ENCODE data around the gene PTK7. TPM values are rescaled to one million over a fixed set of nuclear protein-coding genes. Genes with fewer than 3 reads are reported as not detected.

Gene PTK7
- 35.7 TPM for polyA plus RNA-seq
- long read RNA-seq, donor 1, full-length matches to known transcripts = 6 of 14 reads
- long read RNA-seq, donor 1, partial matches to known transcripts = 8 of 14 reads
- long read RNA-seq, donor 1, other reads (novel, unspliced or antisense) = 0 of 14 reads
- long read RNA-seq, donor 2, full-length matches to known transcripts = 4 of 21 reads
- long read RNA-seq, donor 2, partial matches to known transcripts = 17 of 21 reads
- long read RNA-seq, donor 2, other reads (novel, unspliced or antisense) = 0 of 21 reads
- long read RNA-seq, donor 3, full-length matches to known transcripts = 3 of 3 reads
- long read RNA-seq, donor 3, partial matches to known transcripts = 0 of 3 reads
- long read RNA-seq, donor 3, other reads (novel, unspliced or antisense) = 0 of 3 reads
- long read RNA-seq, donor 4, full-length matches to known transcripts = 1 of 1 reads
- long read RNA-seq, donor 4, partial matches to known transcripts = 0 of 1 reads
- long read RNA-seq, donor 4, other reads (novel, unspliced or antisense) = 0 of 1 reads
- long read RNA-seq, donor 5, full-length matches to known transcripts = 8 of 8 reads
- long read RNA-seq, donor 5, partial matches to known transcripts = 0 of 8 reads
- long read RNA-seq, donor 5, other reads (novel, unspliced or antisense) = 0 of 8 reads
- long read RNA-seq, donor 6, full-length matches to known transcripts = 6 of 6 reads
- long read RNA-seq, donor 6, partial matches to known transcripts = 0 of 6 reads
- long read RNA-seq, donor 6, other reads (novel, unspliced or antisense) = 0 of 6 reads
- long read RNA-seq, donor 7, partial matches to known transcripts = 0 of 1 reads
- long read RNA-seq, donor 7, other reads (novel, unspliced or antisense) = 0 of 1 reads
- long read RNA-seq, donor 8, partial matches to known transcripts = 0 of 4 reads
- long read RNA-seq, donor 8, other reads (novel, unspliced or antisense) = 0 of 4 reads
- long read RNA-seq, donor 9, partial matches to known transcripts = 5 of 7 reads
- long read RNA-seq, donor 9, other reads (novel, unspliced or antisense) = 0 of 7 reads
- long read RNA-seq, donor 10, full-length matches to known transcripts = 4 of 4 reads
- long read RNA-seq, donor 10, partial matches to known transcripts = 0 of 4 reads
- long read RNA-seq, donor 10, other reads (novel, unspliced or antisense) = 0 of 4 reads
- long read RNA-seq, donor 11, partial matches to known transcripts = 0 of 1 reads
- long read RNA-seq, donor 11, other reads (novel, unspliced or antisense) = 0 of 1 reads

DNA sequence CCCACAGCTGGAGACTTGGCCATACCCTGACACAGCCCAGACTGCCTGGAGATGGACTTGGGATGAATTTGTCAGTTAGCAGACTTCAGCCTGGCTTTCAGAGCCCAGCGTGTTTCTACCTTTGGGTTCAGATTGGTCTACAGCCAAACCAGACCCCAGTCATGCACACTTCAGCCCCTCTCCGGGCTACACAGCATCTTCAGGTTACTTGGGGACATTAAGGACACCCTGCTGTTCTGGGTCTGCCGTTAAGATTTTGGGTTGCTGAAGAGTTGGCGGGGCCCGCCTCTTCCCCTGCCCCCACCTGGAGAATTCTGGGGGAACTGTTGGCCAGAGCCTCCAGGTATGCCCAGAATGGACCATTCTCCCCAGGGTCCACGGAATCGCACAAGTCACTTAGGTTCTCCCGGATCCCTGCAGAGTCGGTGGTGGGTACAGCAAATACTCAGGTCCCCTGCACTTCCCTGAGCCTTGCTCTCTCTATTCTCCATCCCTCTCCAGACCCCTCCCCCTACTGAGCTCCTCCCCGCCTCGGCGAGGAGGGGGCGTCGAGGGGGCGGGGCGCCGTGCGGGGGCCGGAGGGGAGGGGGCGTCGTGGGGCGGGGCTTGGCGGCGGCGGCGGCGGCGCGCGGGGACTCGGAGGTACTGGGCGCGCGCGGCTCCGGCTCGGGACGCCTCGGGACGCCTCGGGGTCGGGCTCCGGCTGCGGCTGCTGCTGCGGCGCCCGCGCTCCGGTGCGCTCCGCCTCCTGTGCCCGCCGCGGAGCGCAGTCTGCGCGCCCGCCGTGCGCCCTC, at the start of gene PTK7:
PTK7 (plus strand) TSS at position 645 of the 794 bp plus-strand sequence. CDS start 175 bp downstream, outside the sequence.
- peak in 1 of 2 donors; percentile 66 for DNase-seq

DNA sequence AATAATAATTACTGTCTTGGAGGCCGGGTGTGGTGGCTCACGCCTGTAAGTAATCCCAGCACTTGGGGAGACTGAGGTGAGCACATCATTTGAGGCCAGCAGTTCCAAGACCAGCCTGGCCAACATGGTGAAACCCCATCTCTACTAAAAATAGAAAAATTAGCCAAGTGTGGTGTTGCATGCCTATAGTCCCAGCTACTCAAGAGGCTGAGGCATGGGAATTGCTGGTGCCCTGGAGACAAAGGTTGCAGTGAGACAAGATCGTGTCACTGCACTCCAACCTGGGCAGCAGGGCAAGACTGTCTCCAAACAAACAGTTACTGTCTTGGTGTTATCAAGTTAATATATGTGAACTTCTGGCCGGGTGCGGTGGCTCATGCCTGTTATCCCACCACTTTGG, 49.7 kb upstream of the PTK7 start:
- no peak overlapping the region for H3K4me3 ChIP-seq (ENCODE audit: low read length)
- no peak overlapping the region for H3K27ac ChIP-seq (ENCODE audit: low read length)
- no peak for DNase-seq
- WGBS (ENCODE audit: insufficient coverage, low lambda C conversion rate) = no CpG with 5 or more reads among the region's 5 CpGs
- peaks cover 3% of the 10 kb centered on the region for H3K4me1 ChIP-seq (ENCODE audit: control insufficient read depth, insufficient read depth, low read length)
- peaks cover 56% of the 10 kb centered on the region for H3K36me3 ChIP-seq (ENCODE audit: control insufficient read depth, insufficient read depth, low read length)
- no peaks in the 10 kb centered on the region for H3K27me3 ChIP-seq (ENCODE audit: control insufficient read depth, insufficient read depth, low read length)
- no peaks in the 10 kb centered on the region for H3K9me3 ChIP-seq (ENCODE audit: control insufficient read depth, low read depth, low read length)

More for the DNA sequence above, at the start of gene PTK7:
- Histone ChIP-seq H3K4me3 (ENCODE audit: low read length) (peak within 1 kb of the TSS; percentile 91), H3K36me3 (ENCODE audit: control insufficient read depth, insufficient read depth, low read length) (peaks cover 37% of the 10 kb centered on the region), H3K27ac (ENCODE audit: low read length) (peak within 1 kb of the TSS; percentile 75), H3K4me1 (ENCODE audit: control insufficient read depth, insufficient read depth, low read length) (peaks cover 21% of the 10 kb centered on the region), H3K27me3 (ENCODE audit: control insufficient read depth, insufficient read depth, low read length) (no peaks in the 10 kb centered on the region), H3K9me3 (ENCODE audit: control insufficient read depth, low read depth, low read length) (peaks cover 4% of the 10 kb centered on the region)
- WGBS (ENCODE audit: insufficient coverage, low lambda C conversion rate) = no CpG with 5 or more reads among the region's 60 CpGs

DNA sequence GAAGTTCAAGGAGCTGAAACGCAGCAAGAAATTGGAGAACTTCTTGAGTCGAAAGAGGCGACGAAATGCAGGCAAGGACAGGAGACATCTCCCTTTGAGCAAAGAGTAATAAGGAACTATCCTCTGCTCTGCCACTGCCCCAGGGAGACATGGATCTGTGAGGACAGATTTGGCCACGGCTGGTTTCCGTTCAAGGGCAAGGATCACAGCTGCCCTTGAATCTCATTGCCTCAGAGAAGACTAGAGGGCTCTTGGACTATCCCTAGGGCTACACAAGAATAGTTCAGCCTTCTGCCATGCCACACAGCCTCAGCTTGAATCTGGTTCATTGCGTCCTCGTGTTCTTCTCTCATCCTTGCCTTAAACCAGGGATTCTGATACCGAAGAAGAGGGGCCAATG, 47.0 kb upstream of the PTK7 start:
- Histone ChIP-seq H3K9me3 (ENCODE audit: control insufficient read depth, low read depth, low read length) (no peaks in the 10 kb centered on the region), H3K4me1 (ENCODE audit: control insufficient read depth, insufficient read depth, low read length) (peaks cover 1% of the 10 kb centered on the region), H3K4me3 (ENCODE audit: low read length) (no peak overlapping the region), H3K27me3 (ENCODE audit: control insufficient read depth, insufficient read depth, low read length) (no peaks in the 10 kb centered on the region), H3K36me3 (ENCODE audit: control insufficient read depth, insufficient read depth, low read length) (peaks cover 74% of the 10 kb centered on the region), H3K27ac (ENCODE audit: low read length) (no peak overlapping the region)
- no peak for DNase-seq
- no CpG with 5 or more reads among the region's 9 CpGs for WGBS (ENCODE audit: insufficient coverage, low lambda C conversion rate)

DNA sequence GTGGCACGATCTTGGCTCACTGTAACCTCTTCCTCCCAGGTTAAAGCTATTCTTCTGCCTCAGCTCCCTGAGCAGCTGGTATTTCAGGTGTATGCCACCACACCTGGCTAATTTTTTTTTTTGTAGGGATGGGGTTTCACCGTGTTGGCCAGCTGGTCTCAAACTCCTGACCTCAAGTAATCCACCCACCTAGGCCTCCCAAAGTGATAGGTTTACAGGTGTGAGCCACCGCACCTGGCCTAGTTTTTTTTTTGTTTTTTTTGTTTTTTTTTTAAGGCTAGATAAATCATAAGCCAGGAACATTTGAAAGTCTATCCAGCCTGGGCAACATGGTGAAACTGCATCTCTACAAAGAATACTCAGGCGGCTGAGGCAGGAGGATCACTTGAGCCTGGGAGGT, 43.8 kb upstream of the PTK7 start:
- H3K9me3 ChIP-seq (ENCODE audit: control insufficient read depth, low read depth, low read length) = no peaks in the 10 kb centered on the region
- H3K27me3 ChIP-seq (ENCODE audit: control insufficient read depth, insufficient read depth, low read length) = no peaks in the 10 kb centered on the region
- no peak for DNase-seq
- H3K36me3 ChIP-seq (ENCODE audit: control insufficient read depth, insufficient read depth, low read length) = peaks cover 69% of the 10 kb centered on the region
- H3K27ac ChIP-seq (ENCODE audit: low read length) = no peak overlapping the region
- 100% methylated on average over 1 of the region's 4 CpGs for WGBS (ENCODE audit: insufficient coverage, low lambda C conversion rate)
- peaks cover 22% of the 10 kb centered on the region for H3K4me1 ChIP-seq (ENCODE audit: control insufficient read depth, insufficient read depth, low read length)
- H3K4me3 ChIP-seq (ENCODE audit: low read length) = no peak overlapping the region

GRCh38 chr6:43033496-43034189, 42.5 kb upstream of the PTK7 start:
- DNase-seq = no peak
- peak overlapping the region; percentile 65 for H3K27ac ChIP-seq (ENCODE audit: low read length)
- H3K36me3 ChIP-seq (ENCODE audit: control insufficient read depth, insufficient read depth, low read length) = peaks cover 72% of the 10 kb centered on the region
- no peaks in the 10 kb centered on the region for H3K27me3 ChIP-seq (ENCODE audit: control insufficient read depth, insufficient read depth, low read length)
- H3K4me3 ChIP-seq (ENCODE audit: low read length) = no peak overlapping the region
- peaks cover 22% of the 10 kb centered on the region for H3K4me1 ChIP-seq (ENCODE audit: control insufficient read depth, insufficient read depth, low read length)
- WGBS (ENCODE audit: insufficient coverage, low lambda C conversion rate) = no CpG with 5 or more reads among the region's 2 CpGs
- H3K9me3 ChIP-seq (ENCODE audit: control insufficient read depth, low read depth, low read length) = no peaks in the 10 kb centered on the region

- H3K9me3 ChIP-seq (ENCODE audit: control insufficient read depth, low read depth, low read length) = no peaks in the 10 kb centered on the region
- peak in 1 of 2 donors; percentile 74 for DNase-seq
- H3K27me3 ChIP-seq (ENCODE audit: control insufficient read depth, insufficient read depth, low read length) = no peaks in the 10 kb centered on the region
- WGBS (ENCODE audit: insufficient coverage, low lambda C conversion rate) = no CpG with 5 or more reads among the region's 2 CpGs
- peak overlapping the region; percentile 65 for H3K27ac ChIP-seq (ENCODE audit: low read length)
- peaks cover 72% of the 10 kb centered on the region for H3K36me3 ChIP-seq (ENCODE audit: control insufficient read depth, insufficient read depth, low read length)
- H3K4me1 ChIP-seq (ENCODE audit: control insufficient read depth, insufficient read depth, low read length) = peaks cover 22% of the 10 kb centered on the region
- H3K4me3 ChIP-seq (ENCODE audit: low read length) = no peak overlapping the region
Measured at GRCh38 chr6:43034190-43034525, 42.0 kb upstream of the PTK7 start.

DNA sequence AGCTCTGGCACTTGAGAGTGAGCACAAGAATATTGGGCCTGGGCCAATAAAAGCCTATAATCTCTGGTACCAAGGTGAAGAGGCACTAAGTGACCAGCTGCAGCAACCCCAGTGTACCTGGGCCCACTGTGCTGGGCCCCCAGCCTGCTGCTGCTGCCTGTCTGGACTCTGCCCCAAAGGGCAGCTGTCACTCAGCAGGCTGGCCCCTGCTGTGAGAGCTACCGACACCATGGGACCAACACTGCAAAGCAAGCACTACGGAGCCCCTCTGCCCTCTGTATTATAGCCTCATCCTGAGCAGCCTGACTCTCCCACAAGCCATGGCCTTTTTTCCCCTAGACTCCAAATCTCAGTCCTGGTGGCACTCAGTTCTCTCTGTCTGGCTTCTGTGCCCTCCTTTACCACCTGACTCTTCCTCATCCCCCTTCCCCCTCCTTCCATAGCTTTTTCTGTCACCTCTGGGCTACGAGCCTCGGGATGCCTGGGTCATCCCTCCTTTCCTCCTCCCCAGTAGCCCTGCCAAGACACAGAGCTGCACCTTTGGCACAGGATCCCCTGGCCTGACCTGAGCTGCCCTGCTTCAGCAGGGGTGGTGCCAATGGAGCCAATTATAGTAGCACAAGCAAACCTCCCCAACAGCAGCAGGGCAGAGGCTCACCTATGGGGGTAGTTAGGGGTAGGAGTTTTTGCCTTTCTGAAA, 40.5 kb upstream of the PTK7 start:
- peak; percentile 79 to 89 for DNase-seq

GRCh38 chr6:43036712-43037111, 39.4 kb upstream of the PTK7 start:
- no peak overlapping the region for H3K4me3 ChIP-seq (ENCODE audit: low read length)
- H3K4me1 ChIP-seq (ENCODE audit: control insufficient read depth, insufficient read depth, low read length) = peaks cover 22% of the 10 kb centered on the region
- H3K36me3 ChIP-seq (ENCODE audit: control insufficient read depth, insufficient read depth, low read length) = peaks cover 80% of the 10 kb centered on the region
- WGBS (ENCODE audit: insufficient coverage, low lambda C conversion rate) = 94% methylated on average over 5 of the region's 9 CpGs
- no peaks in the 10 kb centered on the region for H3K27me3 ChIP-seq (ENCODE audit: control insufficient read depth, insufficient read depth, low read length)
- no peaks in the 10 kb centered on the region for H3K9me3 ChIP-seq (ENCODE audit: control insufficient read depth, low read depth, low read length)
- H3K27ac ChIP-seq (ENCODE audit: low read length) = no peak overlapping the region
- DNase-seq = no peak

More for the DNA sequence above, 40.5 kb upstream of the PTK7 start:
- Histone ChIP-seq H3K27me3 (ENCODE audit: control insufficient read depth, insufficient read depth, low read length) (no peaks in the 10 kb centered on the region), H3K4me3 (ENCODE audit: low read length) (no peak overlapping the region), H3K4me1 (ENCODE audit: control insufficient read depth, insufficient read depth, low read length) (peaks cover 22% of the 10 kb centered on the region), H3K36me3 (ENCODE audit: control insufficient read depth, insufficient read depth, low read length) (peaks cover 75% of the 10 kb centered on the region), H3K9me3 (ENCODE audit: control insufficient read depth, low read depth, low read length) (no peaks in the 10 kb centered on the region), H3K27ac (ENCODE audit: low read length) (peak overlapping the region; percentile 97)
- WGBS (ENCODE audit: insufficient coverage, low lambda C conversion rate) = no CpG with 5 or more reads among the region's 4 CpGs

GRCh38 chr6:43037197-43037596, 38.9 kb upstream of the PTK7 start:
- H3K9me3 ChIP-seq (ENCODE audit: control insufficient read depth, low read depth, low read length) = no peaks in the 10 kb centered on the region
- no peak overlapping the region for H3K27ac ChIP-seq (ENCODE audit: low read length)
- H3K4me3 ChIP-seq (ENCODE audit: low read length) = no peak overlapping the region
- H3K27me3 ChIP-seq (ENCODE audit: control insufficient read depth, insufficient read depth, low read length) = no peaks in the 10 kb centered on the region
- no peak for DNase-seq
- no CpG with 5 or more reads among the region's 5 CpGs for WGBS (ENCODE audit: insufficient coverage, low lambda C conversion rate)
- H3K36me3 ChIP-seq (ENCODE audit: control insufficient read depth, insufficient read depth, low read length) = peaks cover 79% of the 10 kb centered on the region
- H3K4me1 ChIP-seq (ENCODE audit: control insufficient read depth, insufficient read depth, low read length) = peaks cover 22% of the 10 kb centered on the region
